NCI-H2196 (cell line): ENCODE measurements around the gene C5orf58.
A peak's percentile ranks its signal among the peaks of the same experiment; 100 is the strongest.

ENCODE experiments used
- DNase-seq: peaks from one replicate; lab custom pipeline; 2025; ENCODE audit not compliant: unreplicated experiment; lab: John Stamatoyannopoulos, UW

The C5orf58 gene

DNA sequence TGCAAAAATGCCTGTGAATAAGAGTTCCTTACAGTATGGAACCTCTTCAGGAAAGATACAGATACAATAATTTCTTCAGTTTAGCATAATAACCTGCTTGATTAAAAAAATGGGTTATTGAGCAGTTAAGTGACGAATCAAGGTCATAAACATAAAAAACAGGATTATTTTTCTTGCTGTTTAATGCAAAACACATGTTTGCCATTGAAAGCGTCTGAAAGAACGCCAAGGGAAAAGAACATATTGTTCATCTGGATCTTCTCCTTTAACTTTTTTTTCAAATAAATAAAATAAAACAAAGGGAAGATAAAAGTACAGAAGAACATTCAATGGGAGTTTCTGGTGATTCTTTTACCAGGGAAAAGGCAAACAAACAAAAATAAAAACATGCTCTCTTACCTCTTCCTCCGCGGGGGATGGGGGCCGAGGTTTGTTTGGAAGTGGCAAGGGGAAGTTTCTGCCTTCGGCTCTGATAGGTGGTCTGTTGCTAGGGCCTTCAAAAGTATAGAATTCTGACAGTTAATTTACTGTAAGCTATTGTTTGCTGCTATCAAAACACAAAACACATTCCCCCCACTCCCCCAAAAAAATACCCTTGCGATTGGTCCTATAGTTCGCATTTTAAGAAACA is 20.1 kb downstream of the C5orf58 start:
- no peak for DNase-seq

DNA sequence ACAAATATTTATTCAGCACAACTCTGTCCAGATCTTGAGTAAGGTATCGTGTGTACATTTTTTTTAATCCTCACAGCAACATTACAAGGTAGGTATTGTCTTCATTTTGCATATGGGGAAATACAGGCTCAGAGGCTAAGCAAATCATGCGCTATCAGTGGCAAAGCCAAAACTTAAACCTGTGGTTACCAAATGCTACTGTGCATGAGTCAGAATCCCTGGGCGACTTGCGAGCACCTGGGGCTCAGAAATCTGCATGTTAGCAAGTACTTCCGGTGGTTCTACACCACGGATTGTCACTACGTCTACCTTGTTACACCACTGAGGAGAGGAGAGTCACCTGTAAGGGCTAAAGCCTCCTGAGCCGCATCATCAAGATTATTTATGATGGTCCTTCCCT is 21.3 kb downstream of the C5orf58 start:
- DNase-seq, result no peak

- DNase-seq, result no peak
Observed at GRCh38 chr5:170256571-170256970, 23.8 kb downstream of the C5orf58 start.

DNA sequence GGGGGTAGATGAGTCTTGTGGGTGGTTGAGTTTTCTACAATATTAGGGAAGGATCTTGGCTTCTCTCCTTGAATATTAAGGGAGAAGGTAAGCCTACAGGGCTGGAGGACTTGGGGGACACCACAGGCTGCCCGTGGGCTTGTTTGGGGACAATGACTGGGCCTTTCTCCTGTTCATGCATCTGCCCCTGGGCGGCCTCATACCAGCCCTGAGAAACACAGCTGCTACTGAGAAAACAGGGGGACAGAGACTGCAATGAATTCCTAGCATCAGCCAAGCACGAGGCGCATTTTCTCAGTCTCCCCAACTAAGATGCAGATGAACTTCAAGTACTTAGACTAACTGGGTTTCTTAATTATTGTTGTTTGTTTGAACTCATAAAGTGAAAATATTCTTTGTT is 24.6 kb downstream of the C5orf58 start:
- DNase-seq, result no peak

DNA sequence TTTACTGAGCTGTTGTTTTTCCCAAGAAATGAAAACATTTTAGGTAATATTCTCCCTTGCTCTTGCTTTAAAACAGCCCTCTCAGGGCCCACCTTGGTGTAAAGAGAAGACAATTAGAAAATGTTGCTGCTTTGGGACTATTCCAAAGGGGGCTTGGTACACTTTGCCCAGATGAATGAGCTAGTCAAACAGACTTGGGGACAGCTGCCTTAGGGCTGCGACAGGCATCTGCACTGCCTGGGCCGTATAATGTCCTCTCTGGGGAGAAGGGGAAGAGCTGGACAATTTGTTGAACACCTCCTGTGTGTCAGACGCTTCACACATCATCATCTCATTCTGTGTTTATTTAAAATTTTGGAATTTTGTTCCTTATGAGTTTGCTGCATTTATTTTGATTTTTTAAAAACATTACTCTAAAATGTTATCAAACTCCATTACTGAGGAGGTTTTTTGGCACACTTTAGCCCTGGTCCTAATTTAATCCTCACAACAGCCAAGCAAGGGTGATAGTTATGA is 28.8 kb downstream of the C5orf58 start:
- DNase-seq, result no peak

DNA sequence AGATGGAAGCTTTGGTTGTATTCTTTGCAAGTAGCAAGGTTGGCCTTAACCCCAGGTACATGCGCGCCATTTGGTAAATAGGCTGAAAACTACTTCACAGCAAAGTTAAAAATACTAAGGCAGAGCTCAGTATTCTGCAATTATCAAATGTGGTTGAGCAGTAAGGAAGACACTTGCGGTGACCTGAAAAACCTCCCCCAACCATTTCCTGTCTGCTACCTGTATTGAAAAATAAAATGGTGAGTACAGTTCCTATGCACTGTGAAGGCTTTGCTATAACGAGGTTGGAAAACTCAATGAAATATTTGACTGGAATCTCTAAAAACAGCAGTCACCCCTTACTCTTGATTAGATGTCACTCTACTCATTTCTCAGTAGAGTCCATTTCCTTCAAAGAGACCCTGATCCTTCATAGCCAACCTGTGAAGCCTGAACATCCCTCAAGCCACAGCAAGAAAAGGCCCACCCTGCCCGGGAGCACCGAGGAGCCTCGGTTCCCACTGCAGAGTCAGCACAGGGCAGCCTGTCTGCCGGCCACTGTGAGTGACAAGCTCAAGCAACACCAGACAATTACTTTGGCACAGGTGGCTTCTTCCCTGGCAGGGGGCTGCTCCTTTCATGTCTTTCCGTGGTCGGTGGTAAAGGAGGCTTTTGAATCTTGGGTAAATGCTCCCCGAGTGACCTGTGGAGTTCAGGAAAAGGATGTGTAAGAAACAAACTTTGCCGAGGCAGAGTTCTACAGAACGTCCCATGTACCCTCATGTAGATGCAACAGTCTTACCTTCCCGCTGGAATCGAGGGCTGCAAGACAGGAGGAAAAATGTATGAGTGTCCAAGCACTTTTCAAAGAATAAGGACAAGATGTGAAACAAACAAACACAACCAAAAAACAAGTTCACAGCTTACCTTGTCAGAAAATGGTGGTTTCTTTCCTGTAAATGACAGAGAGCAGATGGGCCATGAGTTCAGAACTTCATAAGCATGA is 29.6 kb downstream of the C5orf58 start:
- DNase-seq, result no peak

GRCh38 chr5:170263906-170264305 is 31.1 kb downstream of the C5orf58 start:
- no peak for DNase-seq

DNA sequence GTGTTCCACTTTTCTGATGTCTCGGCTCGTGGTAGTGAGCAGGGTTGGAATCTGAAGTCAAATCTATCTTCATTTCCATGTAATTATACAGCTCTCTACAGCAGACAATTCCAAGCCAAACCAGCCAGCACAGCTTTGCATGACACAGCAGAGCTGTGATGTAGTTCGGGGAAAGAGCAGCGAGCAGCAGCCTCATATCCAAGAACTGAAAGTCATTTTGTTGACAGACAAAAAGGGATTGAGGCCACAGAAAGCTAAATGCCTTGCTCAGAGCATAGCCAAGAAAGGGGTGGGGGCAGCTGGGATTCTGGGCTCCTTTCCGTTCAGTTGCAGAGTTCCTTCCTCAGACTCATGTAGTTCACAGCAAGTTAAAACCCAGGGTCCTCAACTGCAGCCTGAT is 32.7 kb downstream of the C5orf58 start:
- DNase-seq, result no peak

- no peak for DNase-seq
Observed at GRCh38 chr5:170266570-170267381, 34.0 kb downstream of the C5orf58 start.

DNA sequence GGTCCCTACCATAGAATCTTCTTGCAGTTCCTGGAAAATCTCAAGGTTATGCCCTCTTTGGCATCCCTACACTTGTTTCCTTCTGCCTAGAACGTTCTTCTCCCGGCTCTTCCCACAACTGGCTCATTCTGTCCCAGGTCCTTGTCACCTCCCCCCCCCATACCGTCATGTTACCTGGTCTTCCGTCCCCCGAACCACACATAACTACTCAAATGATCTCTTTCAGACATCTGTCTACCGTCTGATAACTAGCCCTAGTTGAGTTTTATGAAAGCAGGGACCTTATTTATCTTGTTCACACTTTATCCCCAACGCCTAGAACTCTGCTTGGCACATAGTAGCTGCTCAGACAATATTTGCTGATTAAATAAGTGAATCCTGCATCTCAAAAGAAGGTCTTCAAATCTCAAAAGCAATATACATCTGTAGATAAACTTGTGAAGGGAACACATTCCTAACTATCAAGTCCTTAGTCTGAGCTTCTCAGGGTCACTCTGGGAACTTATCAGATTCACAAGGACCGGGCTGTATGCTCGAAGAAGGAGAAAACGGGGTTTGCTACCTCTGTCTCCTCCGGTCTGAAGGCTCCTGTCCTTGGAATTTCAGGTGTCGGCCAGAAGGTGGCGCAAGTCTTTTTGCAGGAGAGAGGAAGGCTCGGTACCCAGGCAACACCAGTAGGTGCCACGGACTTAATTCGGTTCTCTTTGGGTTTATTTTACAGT is 34.8 kb downstream of the C5orf58 start:
- peak; percentile 45 for DNase-seq

- no peak for DNase-seq
Observed at GRCh38 chr5:170268153-170268689, 35.4 kb downstream of the C5orf58 start.

DNA sequence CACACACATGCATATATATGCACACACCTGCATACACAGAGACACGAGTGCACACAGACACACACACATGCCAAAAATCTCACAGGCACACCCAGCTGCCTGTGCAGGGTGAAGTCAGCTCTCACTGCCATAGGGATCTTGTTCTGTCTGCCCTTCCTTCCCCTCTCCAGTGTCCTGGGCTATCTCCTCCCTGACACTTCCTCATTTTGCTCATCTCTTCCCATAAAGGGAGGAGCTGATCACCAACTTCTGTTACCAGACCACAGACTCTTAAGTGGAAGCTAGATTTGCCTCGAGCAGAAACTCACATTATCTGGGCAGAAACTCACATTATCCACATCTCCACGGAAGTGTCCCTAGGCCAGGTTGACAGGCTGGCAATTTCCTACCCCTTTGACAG is 36.1 kb downstream of the C5orf58 start:
- no peak for DNase-seq

DNA sequence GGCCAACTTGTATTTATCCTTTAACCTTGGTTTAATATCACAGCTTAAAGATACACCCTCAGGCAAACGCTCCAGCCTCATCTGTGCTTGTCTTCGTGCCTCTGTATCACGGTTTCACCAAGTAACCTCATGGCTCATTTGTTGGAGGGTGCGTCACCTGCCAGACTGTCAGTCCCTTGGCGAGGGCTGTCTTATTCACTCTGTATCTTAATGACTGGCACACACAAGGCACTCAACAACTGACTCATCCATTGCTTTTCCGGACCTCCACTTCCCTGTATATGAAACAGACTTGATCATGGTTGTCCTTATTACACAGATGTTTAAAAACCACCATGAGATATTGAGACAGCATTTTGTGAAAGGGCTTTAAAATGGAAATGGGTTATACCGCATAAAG is 36.8 kb downstream of the C5orf58 start:
- DNase-seq, result no peak

DNA sequence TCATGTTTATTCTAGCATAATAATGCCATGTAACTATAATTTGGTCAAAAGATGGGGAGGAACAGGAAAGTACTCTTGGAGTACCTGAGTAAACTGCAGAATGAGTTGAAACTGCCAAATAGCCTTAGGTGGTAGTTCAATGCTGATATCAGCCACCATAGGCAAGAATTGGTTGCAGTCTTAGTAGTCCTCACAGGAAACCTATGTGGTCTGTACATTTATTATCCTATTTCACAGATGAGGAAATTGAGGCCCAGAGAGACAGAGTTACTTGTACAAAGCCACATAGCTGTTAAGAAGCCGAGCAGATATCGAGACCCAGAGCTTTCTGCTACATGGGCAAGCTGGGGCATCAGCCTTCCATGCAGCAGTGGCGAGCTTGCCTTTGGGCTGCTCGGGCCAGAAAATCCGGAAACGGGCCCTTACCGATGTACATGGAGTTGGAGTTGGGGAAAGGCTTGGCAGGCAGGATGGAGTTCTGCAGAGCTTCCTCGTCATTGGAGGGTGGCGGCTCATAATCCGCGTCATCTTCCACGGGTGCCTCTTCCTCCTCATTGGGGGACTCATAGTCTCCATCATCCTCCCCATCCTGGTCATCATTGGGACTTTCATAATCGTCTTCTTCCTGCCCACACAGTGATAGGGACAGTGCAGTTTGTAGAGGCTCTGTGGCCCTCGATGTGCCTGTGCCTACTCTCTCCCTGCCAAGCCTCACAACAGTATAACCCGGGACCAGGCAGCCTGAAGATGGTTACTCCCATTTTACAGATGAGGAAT is 37.7 kb downstream of the C5orf58 start:
- DNase-seq, result no peak

DNA sequence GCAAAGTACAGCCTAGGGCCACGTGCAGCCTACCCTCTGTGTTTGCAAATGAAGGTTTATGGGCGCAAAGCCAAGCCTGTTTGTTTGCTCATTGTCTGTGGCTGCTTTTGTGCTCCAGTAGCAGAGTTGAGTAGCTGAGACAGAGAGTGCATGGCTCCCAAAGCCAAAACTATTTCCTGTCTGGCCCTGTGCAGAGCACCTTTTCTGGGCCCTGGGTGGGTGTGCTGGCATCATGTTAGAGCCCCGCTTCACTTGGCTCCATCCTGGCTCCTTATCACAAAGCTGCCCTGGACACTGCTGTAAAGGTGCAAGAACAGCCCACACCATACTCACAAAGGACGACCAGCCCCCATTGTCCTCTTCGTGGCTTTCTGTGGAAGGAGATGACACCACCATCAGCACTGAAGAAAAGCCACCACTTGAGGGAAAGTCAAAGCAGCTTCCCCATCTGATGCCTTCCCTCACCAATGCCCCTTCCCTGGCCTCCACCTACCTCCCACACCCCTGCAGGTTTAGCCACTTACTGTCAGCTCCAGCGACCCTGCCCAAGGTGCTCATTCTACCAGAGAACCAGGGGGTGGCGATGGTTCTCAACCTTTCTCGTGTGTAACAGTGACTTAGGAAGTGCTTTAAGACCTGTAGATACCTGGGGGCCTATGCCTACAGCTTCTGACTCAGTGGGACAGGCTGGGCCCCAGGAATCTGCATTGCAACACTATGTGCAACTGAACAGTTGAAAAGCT is 41.4 kb downstream of the C5orf58 start:
- DNase-seq, result no peak

- DNase-seq, result no peak
Observed at GRCh38 chr5:170275376-170275994, 42.7 kb downstream of the C5orf58 start.

DNA sequence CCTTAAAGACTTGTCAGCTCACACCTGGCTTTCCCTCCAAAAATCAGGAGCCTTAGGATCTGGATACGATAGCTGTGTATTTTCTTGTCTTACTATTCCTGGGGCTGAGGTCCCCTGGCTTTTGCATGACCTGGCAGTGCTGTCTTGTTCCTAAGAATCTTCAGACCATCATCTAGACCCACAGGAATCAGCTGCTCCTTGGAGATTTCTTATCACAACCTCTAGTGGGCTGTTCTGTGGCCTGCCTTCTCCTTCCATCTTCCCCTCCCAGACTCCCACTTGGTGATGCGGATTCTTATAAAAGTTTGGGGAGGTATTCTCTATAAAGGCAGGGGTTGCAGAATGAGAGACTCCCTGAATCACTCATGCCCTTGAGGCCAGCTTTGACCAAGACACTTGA is 43.4 kb downstream of the C5orf58 start:
- DNase-seq, result no peak

DNA sequence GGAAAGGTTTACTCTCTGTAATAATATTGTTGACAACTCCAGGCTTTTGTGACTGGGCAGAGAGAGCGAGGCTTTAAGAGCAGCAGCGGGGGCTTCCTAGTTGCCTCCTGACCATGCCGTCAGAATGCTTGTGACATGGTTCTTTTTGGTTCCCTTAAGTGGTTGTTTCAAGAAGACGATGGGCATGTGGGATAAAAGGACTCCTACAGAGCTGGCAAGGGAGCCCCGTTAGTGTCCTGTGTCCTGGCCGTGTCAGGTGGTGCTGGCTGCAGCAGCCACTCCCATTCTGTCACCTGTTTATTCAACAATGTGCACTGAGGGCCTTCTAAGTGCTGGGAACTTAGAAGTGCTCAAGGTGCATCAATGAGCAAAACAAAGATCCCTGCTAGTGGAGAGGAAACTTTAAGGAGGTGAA is 45.1 kb downstream of the C5orf58 start:
- DNase-seq, result no peak
